ENCODE data around the gene TRIM26.

- TF ChIP-seq, protein P1, sequence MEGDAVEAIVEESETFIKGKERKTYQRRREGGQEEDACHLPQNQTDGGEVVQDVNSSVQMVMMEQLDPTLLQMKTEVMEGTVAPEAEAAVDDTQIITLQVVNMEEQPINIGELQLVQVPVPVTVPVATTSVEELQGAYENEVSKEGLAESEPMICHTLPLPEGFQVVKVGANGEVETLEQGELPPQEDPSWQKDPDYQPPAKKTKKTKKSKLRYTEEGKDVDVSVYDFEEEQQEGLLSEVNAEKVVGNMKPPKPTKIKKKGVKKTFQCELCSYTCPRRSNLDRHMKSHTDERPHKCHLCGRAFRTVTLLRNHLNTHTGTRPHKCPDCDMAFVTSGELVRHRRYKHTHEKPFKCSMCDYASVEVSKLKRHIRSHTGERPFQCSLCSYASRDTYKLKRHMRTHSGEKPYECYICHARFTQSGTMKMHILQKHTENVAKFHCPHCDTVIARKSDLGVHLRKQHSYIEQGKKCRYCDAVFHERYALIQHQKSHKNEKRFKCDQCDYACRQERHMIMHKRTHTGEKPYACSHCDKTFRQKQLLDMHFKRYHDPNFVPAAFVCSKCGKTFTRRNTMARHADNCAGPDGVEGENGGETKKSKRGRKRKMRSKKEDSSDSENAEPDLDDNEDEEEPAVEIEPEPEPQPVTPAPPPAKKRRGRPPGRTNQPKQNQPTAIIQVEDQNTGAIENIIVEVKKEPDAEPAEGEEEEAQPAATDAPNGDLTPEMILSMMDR (IDR thresholded peaks at IDR 0.05) = no peak
- no peak for TF ChIP-seq EZH2 (IDR thresholded peaks at IDR 0.05; ENCODE audit: borderline replicate concordance, insufficient read depth, low read depth, low read length, poor library complexity, severe bottlenecking)
Observed at GRCh38 chr6:30145818-30146217, 67.4 kb downstream of the TRIM26 start.

Measured in B cell (primary cell).